AG09319 (cell line): Measurements from ENCODE around the gene LAMC3.

Experiments
- DNase-seq: peaks from one replicate; pipeline ENCODE4 v3.0.0-alpha.2; 2010; ENCODE audit warnings: low read depth; ENCODE audit errors: extremely low read depth
- TF ChIP-seq, protein P1 (sequence below): IDR thresholded peaks from 2 replicates; pipeline ENCODE4 v1.5.1; 2011; ENCODE audit warnings: low read depth, mild to moderate bottlenecking, inconsistent platforms, low read length, moderate library complexity

LAMC3 gene

DNA sequence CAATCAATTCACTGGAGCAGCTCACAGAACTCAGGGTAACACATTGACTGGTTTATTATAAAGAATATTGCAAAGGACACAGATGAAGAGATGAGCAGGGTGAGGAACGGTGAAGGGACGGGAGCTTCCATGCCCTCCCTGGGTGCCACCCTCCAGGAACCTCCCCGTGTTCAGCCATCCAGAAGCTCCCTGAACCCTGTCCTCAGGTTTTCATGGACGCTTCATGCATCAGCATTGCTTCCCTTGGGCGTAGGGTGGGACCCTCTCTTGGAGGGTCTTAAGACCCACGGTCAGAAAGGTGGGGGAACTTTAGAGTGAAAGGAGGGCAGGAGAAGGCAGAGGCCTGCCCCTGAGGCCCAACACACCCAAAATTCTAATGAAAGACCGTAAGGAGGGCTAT lies 12.8 kb downstream of the LAMC3 start:
- no peak for DNase-seq
- TF ChIP-seq, protein P1, sequence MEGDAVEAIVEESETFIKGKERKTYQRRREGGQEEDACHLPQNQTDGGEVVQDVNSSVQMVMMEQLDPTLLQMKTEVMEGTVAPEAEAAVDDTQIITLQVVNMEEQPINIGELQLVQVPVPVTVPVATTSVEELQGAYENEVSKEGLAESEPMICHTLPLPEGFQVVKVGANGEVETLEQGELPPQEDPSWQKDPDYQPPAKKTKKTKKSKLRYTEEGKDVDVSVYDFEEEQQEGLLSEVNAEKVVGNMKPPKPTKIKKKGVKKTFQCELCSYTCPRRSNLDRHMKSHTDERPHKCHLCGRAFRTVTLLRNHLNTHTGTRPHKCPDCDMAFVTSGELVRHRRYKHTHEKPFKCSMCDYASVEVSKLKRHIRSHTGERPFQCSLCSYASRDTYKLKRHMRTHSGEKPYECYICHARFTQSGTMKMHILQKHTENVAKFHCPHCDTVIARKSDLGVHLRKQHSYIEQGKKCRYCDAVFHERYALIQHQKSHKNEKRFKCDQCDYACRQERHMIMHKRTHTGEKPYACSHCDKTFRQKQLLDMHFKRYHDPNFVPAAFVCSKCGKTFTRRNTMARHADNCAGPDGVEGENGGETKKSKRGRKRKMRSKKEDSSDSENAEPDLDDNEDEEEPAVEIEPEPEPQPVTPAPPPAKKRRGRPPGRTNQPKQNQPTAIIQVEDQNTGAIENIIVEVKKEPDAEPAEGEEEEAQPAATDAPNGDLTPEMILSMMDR: no peak

DNA sequence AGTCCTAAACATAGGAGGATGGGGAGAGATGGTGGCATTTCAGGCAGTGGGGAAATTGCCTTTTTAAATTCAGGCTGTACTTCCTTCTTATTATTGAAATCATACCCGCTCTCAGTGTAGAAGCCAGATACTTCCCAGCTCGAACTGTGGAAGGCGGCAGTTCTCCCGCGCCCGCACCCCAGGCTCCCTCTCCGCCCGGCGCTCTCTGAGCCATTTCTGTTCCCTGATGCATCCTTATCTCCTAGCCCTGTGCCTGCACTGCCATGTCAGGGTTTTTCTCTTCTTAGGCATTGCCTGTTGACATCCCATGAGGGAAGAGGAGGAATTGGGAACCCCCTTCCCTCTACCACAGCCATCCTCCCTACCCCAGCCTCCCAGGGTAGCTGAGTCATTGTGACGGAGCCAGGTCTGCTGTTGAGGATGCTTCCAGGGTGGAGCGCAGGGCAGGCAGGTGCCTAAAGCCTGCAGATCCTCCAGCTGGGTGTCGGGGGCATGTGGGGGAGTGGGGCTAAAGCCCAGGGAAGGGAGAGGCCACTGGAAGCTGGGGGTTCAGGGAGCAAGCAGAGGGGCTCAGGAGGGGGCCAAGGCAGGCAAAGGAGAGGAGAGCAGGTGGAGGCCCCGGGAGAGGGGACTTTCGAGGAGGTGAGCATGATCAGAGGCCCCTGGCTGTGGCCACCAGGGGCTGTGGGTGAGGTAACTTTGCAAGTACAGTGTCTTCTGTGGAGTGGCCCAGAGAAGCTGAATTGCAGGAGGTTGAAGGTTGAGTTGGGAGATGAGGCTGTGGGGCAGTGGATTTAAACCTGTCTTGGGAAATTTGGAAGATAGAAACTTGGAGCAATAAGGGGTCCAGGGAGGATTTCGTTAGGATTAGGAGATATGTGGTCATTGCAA lies 16.2 kb downstream of the LAMC3 start:
- DNase-seq: no peak
- TF ChIP-seq, protein P1: no peak

DNA sequence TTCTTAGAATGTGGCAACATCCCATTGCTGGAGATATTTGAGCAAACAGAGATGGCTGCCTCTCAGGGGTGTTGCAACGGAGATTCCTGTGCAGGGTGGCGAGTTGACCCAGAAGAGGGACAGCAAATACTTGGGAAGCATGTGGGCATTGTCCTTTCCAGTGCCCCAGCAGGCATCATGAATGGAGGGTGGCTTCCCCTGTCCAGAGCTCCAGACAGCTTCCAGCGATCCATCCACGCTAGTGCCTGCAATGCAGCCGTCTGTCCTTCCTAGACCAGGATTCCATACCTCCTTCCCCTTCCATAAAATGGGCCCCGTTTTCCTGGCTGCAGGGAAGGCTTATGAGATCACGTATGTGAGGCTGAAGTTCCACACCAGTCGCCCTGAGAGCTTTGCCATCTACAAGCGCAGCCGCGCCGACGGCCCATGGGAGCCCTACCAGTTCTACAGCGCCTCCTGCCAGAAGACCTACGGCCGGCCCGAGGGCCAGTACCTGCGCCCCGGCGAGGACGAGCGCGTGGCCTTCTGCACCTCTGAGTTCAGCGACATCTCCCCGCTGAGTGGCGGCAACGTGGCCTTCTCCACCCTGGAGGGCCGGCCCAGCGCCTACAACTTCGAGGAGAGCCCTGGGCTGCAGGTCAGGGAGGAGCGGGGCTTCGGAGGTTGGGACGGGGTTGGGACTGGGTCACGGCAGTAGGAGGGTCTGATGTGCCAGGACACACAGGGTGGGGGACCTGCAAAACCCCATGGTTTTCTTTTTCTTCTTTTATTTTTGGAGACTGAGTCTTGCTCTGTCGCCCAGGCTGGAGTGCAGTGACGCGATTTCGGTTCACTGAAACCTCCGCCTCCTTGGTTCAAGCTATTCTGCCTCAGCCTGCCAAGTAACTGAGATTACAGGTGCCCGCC lies 17.2 kb downstream of the LAMC3 start:
- DNase-seq: no peak
- TF ChIP-seq, protein P1: no peak

DNA sequence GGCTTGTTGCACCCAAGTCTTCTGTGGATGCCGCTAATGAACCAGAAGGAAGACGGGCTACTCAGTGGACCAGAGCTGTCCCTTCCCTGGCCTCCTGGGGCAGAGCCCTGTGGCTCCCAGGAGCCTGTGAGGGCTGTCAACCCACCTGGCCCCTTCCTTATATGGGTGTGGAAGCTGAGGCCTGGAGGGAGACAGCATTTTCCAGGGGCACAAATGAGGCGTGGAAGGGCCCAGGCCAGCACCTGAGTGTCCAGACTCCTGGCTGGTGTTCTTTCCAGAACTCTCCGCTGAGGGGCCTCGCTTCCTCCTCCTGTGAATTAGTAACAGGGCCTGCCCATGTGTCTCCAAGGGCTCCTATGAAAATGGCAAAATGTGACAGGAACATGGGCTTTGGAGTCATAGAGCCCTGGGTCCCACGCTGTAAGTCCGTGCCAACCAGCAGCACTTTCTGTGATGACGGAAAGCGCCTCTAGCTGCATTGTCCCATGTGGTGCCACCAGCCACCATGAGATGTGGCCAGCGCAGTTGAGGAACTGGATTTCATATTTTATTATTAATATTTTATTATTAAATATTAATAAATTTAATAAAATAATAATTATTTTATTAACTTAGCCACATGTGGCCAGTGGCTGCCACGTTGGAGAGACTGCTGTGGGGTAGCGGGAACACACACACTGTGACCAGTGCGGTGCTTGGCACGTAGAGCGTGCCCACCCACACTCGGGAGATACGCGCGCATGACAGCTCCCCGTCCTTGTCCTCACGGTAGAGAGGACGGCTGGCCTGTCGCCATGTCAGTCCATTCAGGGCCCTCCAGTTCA lies 18.3 kb downstream of the LAMC3 start:
- no peak for DNase-seq
- TF ChIP-seq, protein P1: no peak

DNA sequence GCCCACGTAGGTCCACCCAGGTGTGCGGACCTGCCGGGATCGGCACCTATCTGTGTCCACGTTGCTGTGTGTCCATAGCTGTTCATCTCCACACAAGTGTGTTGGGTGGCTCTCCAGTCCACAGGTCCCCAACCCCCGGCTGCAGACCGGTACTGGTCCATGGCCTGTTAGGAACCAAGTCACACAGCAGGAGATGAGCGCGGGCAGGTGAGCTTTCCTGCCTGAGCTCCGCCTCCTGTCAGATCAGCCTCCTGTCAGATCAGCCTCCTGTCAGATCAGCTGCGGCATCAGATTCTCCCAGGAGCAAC lies 18.9 kb downstream of the LAMC3 start:
- TF ChIP-seq, protein P1: no peak
- DNase-seq: no peak

DNA sequence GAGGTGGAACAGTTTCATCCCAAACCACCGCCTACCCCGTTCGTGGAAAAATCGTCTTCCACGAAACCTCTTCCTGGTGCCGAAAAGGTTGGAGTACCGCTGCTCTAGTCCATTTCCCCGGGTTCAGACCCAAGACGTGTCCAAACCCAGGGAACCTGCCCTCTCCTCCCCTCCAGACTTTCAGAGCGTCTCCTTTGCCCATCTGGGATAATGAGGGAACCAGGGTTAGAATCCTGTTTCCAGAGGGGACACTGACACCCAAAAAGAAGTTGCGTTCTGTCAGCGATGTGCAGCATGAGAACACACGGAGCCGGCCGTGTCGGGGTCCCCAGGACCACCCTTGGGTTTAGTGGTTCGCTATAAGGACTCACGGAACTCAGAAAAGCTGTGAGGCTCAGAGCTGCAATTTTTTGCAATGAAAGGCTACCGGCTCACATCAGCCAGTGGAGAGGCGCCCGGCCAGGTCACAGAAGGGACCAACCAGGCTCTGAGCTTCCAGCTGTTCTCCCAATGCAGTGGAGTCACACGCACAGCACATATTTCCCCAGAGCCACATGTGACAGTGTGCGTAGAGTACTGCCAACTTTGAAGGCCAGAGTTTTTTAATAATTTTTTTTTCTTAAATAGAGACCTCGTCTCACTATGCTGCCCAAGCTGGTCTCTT lies 19.4 kb downstream of the LAMC3 start:
- no peak for DNase-seq
- TF ChIP-seq, protein P1: no peak
